Cortex of kidney (tissue), 1 donor: ENCODE measurements around the gene EIF5A2.
"Not testable (repeated sequence)": the region's sequence is repeated elsewhere in the genome, so short reads cannot be mapped to it uniquely, and the experiment has no call there.

Experiments
- DNase-seq: peaks from one replicate; lab custom pipeline; 2025; lab: John Stamatoyannopoulos, UW

The EIF5A2 gene

GRCh38 chr3:170908235-170909116, at the start of gene EIF5A2:
TSS of gene EIF5A2 (minus strand) at chr3:170908637. CDS start at chr3:170907806, 831 bp downstream.
- no peak for DNase-seq

- no peak for DNase-seq
Measured at GRCh38 chr3:170956647-170957046, 48.2 kb upstream of the EIF5A2 start.

GRCh38 chr3:170953736-170954135, 45.3 kb upstream of the EIF5A2 start:
- no peak for DNase-seq

- no peak for DNase-seq
Measured at GRCh38 chr3:170953229-170953628, 44.8 kb upstream of the EIF5A2 start.

GRCh38 chr3:170949211-170949610, 40.8 kb upstream of the EIF5A2 start:
- no peak for DNase-seq

- DNase-seq: no peak
Measured at GRCh38 chr3:170947018-170947769, 38.8 kb upstream of the EIF5A2 start.

GRCh38 chr3:170942011-170942410, 33.6 kb upstream of the EIF5A2 start:
- no peak for DNase-seq

GRCh38 chr3:170941551-170941950, 33.1 kb upstream of the EIF5A2 start:
- DNase-seq: no peak

- not testable (repeated sequence) for DNase-seq
Measured at GRCh38 chr3:170933039-170933438, 24.6 kb upstream of the EIF5A2 start.

- not testable (repeated sequence) for DNase-seq
Measured at GRCh38 chr3:170923553-170923952, 15.1 kb upstream of the EIF5A2 start.

GRCh38 chr3:170918715-170919114, 10.3 kb upstream of the EIF5A2 start:
- no peak for DNase-seq

GRCh38 chr3:170914690-170915089, 6.3 kb upstream of the EIF5A2 start:
- DNase-seq: no peak

- no peak for DNase-seq
Measured at GRCh38 chr3:170914212-170914611, 5.8 kb upstream of the EIF5A2 start.

GRCh38 chr3:170911051-170911450, 2.6 kb upstream of the EIF5A2 start:
- no peak for DNase-seq

- DNase-seq: no peak
Measured at GRCh38 chr3:170910542-170910941, 2.1 kb upstream of the EIF5A2 start.

- no peak for DNase-seq
Measured at GRCh38 chr3:170909129-170909903, 879 bp upstream of the EIF5A2 start.

- DNase-seq: no peak
Measured at GRCh38 chr3:170907637-170908234, 701 bp downstream of the EIF5A2 start.

- no peak for DNase-seq
Measured at GRCh38 chr3:170905862-170906261, 2.6 kb downstream of the EIF5A2 start.

- no peak for DNase-seq
Measured at GRCh38 chr3:170903123-170903522, 5.3 kb downstream of the EIF5A2 start.

GRCh38 chr3:170899455-170899854, 9.0 kb downstream of the EIF5A2 start:
- no peak for DNase-seq

GRCh38 chr3:170897978-170898377, 10.5 kb downstream of the EIF5A2 start:
- DNase-seq: no peak

GRCh38 chr3:170897199-170897598, 11.2 kb downstream of the EIF5A2 start:
- DNase-seq: not testable (repeated sequence)
